ENCODE measurements around the gene LALBA.
"Not testable (repeated sequence)": the region's sequence is repeated elsewhere in the genome, so short reads cannot be mapped to it uniquely, and the experiment has no call there.

LALBA gene

GRCh38 chr12:48527891-48528670 is 41.8 kb downstream of the LALBA start:
- no peak for DNase-seq

GRCh38 chr12:48525332-48525731 is 44.5 kb downstream of the LALBA start, which contains the start of gene OR8S1:
Gene OR8S1, plus strand, starts transcription at chr12:48525632. Its CDS starts 0 bp downstream, at chr12:48525632.
- DNase-seq: no peak

DNA sequence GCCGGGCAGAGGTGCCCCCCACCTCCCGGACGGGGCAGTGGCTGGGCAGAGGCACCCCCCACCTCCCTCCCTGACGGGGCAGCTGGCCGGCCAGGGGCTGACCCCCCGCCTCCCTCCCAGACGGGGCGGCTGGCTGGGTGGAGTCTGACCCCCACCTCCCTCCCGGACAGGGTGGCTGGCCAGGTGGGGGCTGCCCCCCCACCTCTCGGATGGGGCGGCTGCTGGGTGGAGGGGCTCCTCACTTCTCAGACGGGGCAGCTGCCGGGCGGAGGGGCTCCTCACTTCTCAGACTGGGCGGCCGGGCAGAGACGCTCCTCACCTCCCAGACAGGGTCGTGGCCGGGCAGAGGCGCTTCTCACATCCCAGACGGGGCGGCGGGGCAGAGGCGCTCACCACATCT is 49.5 kb downstream of the LALBA start:
- DNase-seq: not testable (repeated sequence)

Measured in activated T-cell treated with anti-CD3 and anti-CD28 coated beads for 4 hours (primary cell).